Peyer's patch (tissue), 4 donors: ENCODE data around the gene ALOX5AP. TPM values are rescaled to one million over a fixed set of nuclear protein-coding genes. Genes with fewer than 3 reads are reported as not detected.

Experiments
- DNase-seq, 3 donors: peaks; one replicate each; pipeline ENCODE4 v3.0.0-alpha.2; 2017 to 2019
- H3K27ac ChIP-seq, 4 donors: fragments of 200-600 bp; sonication (generic); one replicate each; pipeline ENCODE4 v1.5.1; 2016 to 2019
- H3K27me3 ChIP-seq, 2 donors: fragments of 200-600 bp; sonication (generic); one replicate each; pipeline ENCODE4 v1.5.1; 2019
- H3K36me3 ChIP-seq, 3 donors: fragments of 200-600 bp; sonication (generic); one replicate each; pipeline ENCODE4 v1.5.1; 2016 to 2019
- H3K4me1 ChIP-seq, 4 donors: fragments of 200-600 bp; sonication (generic); one replicate each; pipeline ENCODE4 v1.5.1; 2016 to 2019
- H3K4me3 ChIP-seq, 4 donors: fragments of 200-600 bp; sonication (generic); 1 replicate in 3 of 4; 2 replicates in 1 of 4; pipeline ENCODE4 v1.5.1; 2016 to 2019; ENCODE audit warnings: mild to moderate bottlenecking in 1 of 4
- H3K9me3 ChIP-seq, 4 donors: fragments of 200-600 bp; sonication (generic); one replicate each; pipeline ENCODE4 v1.5.1; 2016 to 2019; ENCODE audit warnings: mild to moderate bottlenecking in 1 of 4
- CTCF ChIP-seq, 6 experiments: fragments of 450-650 bp in 4 of 6; fragments of 200-600 bp in 2 of 6; sonication (generic) in 1 of 6; IDR thresholded peaks; one replicate each; pipeline ENCODE4 v1.5.1; 2017 to 2019; ENCODE audit warnings: antibody characterized with exemption in 6 of 6, mild to moderate bottlenecking in 3 of 6, moderate library complexity in 1 of 6
- POLR2A ChIP-seq, 2 donors: fragments of 450-650 bp; IDR thresholded peaks; one replicate each; pipeline ENCODE4 v1.5.1; 2017; ENCODE audit warnings: antibody characterized with exemption in 2 of 2, mild to moderate bottlenecking in 2 of 2, moderate library complexity in 2 of 2
- total RNA-seq, 4 donors: library from RNA; depleted of rRNA; stranded (reverse); fragments of >200 nt; gene quantifications; one replicate each; pipeline ENCODE4 v1.1.0, GENCODE V29; 2016

Gene ALOX5AP
- 10 to 100 TPM in 2 of 4 donors, 1 to 10 TPM in 2; 7.6 to 19.8 (median 13.2) TPM for total RNA-seq

DNA sequence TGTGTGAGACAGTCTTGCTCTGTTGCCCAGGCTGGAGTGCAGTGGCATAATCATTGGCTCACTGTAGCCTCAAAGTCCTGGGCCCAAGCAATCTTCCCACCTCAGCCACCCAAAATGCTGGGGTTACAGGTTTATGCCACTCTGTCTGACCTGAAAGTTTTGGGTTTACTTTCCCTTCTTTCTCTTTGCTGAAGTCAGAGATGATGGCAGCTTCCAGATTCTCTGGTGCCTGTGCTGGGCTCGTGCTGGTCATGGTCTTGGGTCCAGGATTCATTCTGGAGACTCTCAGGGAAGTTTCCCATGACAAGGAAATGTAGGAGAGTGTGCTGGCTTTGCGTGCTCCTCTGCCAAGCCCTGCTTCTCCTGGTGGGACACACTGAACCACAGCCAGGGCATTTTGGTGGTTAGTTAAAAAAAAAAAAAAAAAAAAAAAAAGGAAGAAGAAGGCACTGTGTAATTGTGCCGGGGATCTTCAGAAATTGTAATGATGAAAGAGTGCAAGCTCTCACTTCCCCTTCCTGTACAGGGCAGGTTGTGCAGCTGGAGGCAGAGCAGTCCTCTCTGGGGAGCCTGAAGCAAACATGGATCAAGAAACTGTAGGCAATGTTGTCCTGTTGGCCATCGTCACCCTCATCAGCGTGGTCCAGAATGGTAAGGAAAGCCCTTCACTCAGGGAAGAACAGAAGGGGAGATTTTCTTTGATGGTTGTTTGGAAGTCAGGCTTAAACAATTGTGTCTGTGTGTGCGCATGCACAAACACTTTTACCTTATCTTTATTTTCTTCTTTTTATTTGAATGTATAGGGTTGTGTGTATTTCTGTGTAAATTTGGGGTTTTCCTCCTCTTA is at the start of gene ALOX5AP:
ALOX5AP (plus strand) TSS at position 519 of the 847 bp plus-strand sequence; CDS start at position 582, 63 bp downstream.
- H3K9me3 ChIP-seq = no peaks in the 10 kb centered on the region
- no peaks in the 10 kb centered on the region for H3K36me3 ChIP-seq
- peak within 1 kb of the TSS; percentile 14 to 32 (median 26) for H3K4me3 ChIP-seq
- H3K4me1 ChIP-seq = peaks cover 0 to 11% (median 5%) of the 10 kb centered on the region in 4 donors
- H3K27me3 ChIP-seq = no peaks in the 10 kb centered on the region
- DNase-seq = peak in 2 of 3 donors; percentile 72 to 81
- H3K27ac ChIP-seq = peak within 1 kb of the TSS; percentile 43 to 75 (median 56)
- no peak for TF ChIP-seq CTCF (IDR thresholded peaks at IDR 0.05)
- peak; percentile 20 to 43 for TF ChIP-seq POLR2A (IDR thresholded peaks at IDR 0.05)

DNA sequence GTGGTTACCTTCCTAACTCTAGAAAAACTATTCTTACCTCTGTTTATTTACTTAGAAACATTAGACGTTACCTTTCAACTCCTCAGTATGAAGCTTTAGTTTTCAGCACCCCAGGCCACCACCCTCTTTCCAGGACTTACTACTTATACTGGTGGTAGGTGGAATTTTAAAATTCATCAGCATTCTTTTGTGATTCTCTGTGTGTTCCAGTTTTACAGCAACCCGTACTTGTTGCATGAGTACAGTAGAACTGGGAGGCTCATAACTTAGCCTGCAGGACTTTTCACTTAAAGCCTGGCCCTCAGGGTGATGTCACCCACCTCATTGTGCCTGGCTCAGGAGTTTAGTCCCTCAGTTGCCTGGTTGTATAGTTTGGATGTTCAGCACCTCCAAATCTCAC is 49.4 kb upstream of the ALOX5AP start:
- Histone ChIP-seq H3K36me3 (no peaks in the 10 kb centered on the region), H3K27ac (no peak overlapping the region), H3K27me3 (no peaks in the 10 kb centered on the region), H3K4me1 (peaks cover 0 to 5% (median 0%) of the 10 kb centered on the region in 4 donors), H3K4me3 (no peak overlapping the region), H3K9me3 (no peaks in the 10 kb centered on the region)
- no peak for DNase-seq
- TF ChIP-seq POLR2A (IDR thresholded peaks at IDR 0.05) (no peak), CTCF (IDR thresholded peaks at IDR 0.05) (no peak)

DNA sequence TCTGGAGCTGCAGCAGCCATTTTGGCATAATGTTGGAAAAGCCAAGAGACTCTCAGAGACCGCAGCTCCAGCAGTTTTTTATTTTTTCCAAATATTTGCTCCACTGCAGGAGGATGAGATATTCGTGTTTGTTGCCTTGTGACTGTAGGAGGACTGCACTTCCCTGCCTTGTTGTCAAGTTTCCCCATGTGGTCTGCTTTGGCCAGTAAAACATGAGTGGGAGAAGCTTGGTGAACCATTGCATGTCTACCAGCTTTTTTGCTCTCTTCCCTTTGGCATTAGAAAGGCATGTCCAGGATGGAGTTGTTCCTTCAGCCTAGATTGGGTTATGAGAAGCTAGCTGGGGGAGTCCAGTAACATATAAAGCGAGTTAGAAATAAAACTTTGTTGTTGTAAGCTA is 47.7 kb upstream of the ALOX5AP start:
- Histone ChIP-seq H3K27me3 (no peaks in the 10 kb centered on the region), H3K4me3 (no peak overlapping the region), H3K36me3 (no peaks in the 10 kb centered on the region), H3K27ac (no peak overlapping the region), H3K9me3 (no peaks in the 10 kb centered on the region), H3K4me1 (peaks cover 0 to 5% (median 0%) of the 10 kb centered on the region in 4 donors)
- TF ChIP-seq POLR2A (IDR thresholded peaks at IDR 0.05) (no peak), CTCF (IDR thresholded peaks at IDR 0.05) (no peak)
- no peak for DNase-seq

GRCh38 chr13:30689752-30690151 is 45.6 kb upstream of the ALOX5AP start:
- DNase-seq = no peak
- Histone ChIP-seq H3K4me3 (peak overlapping the region in 2 of 4 donors; percentile 41 to 52), H3K9me3 (no peaks in the 10 kb centered on the region), H3K4me1 (peaks cover 0 to 5% (median 0%) of the 10 kb centered on the region in 4 donors), H3K27ac (peak overlapping the region; percentile 48 to 74 (median 64)), H3K27me3 (no peaks in the 10 kb centered on the region), H3K36me3 (no peaks in the 10 kb centered on the region)
- TF ChIP-seq POLR2A (IDR thresholded peaks at IDR 0.05) = no peak
- no peak for TF ChIP-seq CTCF (IDR thresholded peaks at IDR 0.05)

DNA sequence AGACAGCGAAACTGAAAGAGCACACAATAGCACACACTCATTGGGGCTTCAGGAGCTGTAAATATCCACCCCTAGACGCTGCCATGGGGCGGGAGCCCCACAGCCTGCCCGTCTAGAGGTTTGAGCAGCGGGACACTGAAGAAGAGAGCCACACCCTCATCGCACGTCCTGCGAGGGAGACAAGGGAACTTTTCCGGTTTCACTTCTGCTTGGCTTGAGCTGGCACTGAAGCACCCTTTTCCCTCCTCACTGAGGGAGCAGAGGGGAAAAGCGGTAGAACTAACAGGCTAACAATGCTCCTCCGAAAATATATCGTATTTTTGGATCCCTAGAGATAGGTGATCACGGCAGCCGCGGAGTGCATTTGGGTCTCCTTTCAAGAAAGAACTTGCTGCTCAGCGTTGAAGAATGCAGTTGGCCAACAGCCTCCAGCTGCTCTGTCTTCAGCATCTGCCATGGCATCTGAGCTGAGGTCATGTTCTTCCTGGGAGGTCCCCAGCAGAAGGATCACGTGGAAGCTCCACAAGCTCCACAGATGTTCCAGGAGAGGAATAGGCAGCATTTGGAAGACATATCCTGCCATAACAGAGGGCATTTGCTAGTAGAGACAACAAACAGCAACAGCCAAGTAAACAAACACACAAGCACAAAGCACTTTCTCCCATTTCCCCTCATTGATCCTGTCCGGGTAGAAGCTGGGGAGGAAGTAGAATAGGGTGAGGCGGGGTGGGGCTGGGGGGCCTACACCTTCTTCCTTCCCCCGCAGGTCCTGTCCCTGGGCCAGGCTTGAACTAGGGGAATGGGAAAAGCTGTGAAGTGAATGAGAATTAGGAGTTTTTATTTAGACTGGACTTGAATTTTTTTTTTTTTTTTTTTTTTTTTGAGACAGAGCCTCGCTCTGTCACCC is 44.8 kb upstream of the ALOX5AP start:
- peak; percentile 56 to 82 (median 65) for DNase-seq
- Histone ChIP-seq H3K27ac (peak overlapping the region; percentile 48 to 74 (median 64)), H3K4me1 (peaks cover 0 to 5% (median 0%) of the 10 kb centered on the region in 4 donors), H3K9me3 (no peaks in the 10 kb centered on the region), H3K27me3 (no peaks in the 10 kb centered on the region), H3K36me3 (no peaks in the 10 kb centered on the region), H3K4me3 (peak overlapping the region; percentile 20 to 52 (median 38))
- TF ChIP-seq POLR2A (IDR thresholded peaks at IDR 0.05) = no peak
- TF ChIP-seq CTCF (IDR thresholded peaks at IDR 0.05) = no peak
